PC-3 (cell line): ENCODE data around the gene TMEM62.

ENCODE experiments used
- CTCF ChIP-seq: fragments of 300-600 bp; sonication (generic); conservative IDR thresholded peaks from 2 replicates; pipeline ENCODE4 v1.5.1; 2017; ENCODE audit warnings: antibody characterized with exemption, low read depth, mild to moderate bottlenecking, low read length
- EZH2 ChIP-seq: fragments of 300-600 bp; sonication (generic); IDR thresholded peaks from one replicate; pipeline ENCODE4 v1.6.1; 2017; ENCODE audit warnings: antibody characterized with exemption, mild to moderate bottlenecking, low read length; ENCODE audit not compliant: unreplicated experiment
- EZH2phosphoT487 ChIP-seq: fragments of 300-600 bp; sonication (generic); IDR thresholded peaks from 2 replicates; pipeline ENCODE4 v1.6.1; 2018; ENCODE audit warnings: mild to moderate bottlenecking, antibody characterized with exemption, low read length, borderline replicate concordance

GRCh38 chr15:43169888-43170287, 36.5 kb downstream of the TMEM62 start:
- TF ChIP-seq CTCF: no peak
- TF ChIP-seq EZH2: no peak
- no peak for TF ChIP-seq EZH2phosphoT487
